Pancreas (tissue), 10 donors: ENCODE data around the gene CDK7. TPM values are rescaled to one million over a fixed set of nuclear protein-coding genes. Genes with fewer than 3 reads are reported as not detected.

Source experiments
- ATAC-seq, 4 donors: fragments of 200-7000 bp; cut with Tn5 transposase; one replicate each; pipeline versions ENCODE4 v1.8.0 to v1.9.1; 2020; ENCODE audit warnings: mild to moderate bottlenecking in 4 of 4, moderate library complexity in 4 of 4
- DNase-seq, 6 donors: peaks; one replicate each; pipeline ENCODE4 v3.0.0-alpha.2; 2020
- FAIRE-seq: peaks from 2 replicates; lab custom pipeline; 2012; peaks lifted over from hg19 to GRCh38; lab: Jason Lieb, UNC
- H3K27ac ChIP-seq, 4 donors: fragments of 200-600 bp; sonication (generic); 1 replicate in 3 of 4; 2 replicates in 1 of 4; pipeline versions ENCODE4 v1.5.0 to v1.8.0; 2020
- H3K27me3 ChIP-seq, 4 donors: fragments of 200-600 bp; one replicate each; pipeline ENCODE4 v1.8.0; 2021
- H3K36me3 ChIP-seq, 3 donors: fragments of 200-600 bp; sonication (generic) in 1 of 3; one replicate each; pipeline versions ENCODE4 v1.5.0 to v1.8.0; 2020 to 2021
- H3K4me1 ChIP-seq, 3 donors: fragments of 200-600 bp; one replicate each; pipeline ENCODE4 v1.8.0; 2021
- H3K4me3 ChIP-seq, 4 donors: fragments of 200-600 bp; sonication (generic) in 2 of 4; one replicate each; pipeline versions ENCODE4 v1.5.0 to v1.8.0; 2020 to 2021
- H3K9me3 ChIP-seq, 4 donors: fragments of 200-600 bp; one replicate each; pipeline ENCODE4 v1.8.0; 2021
- WGBS, 2 donors: extraction: QIAGEN DNeasy Blood & Tissue Kit; methylation state at CpG; one replicate each; pipeline ENCODE4 v1.1.7; 2013; 5-methylcytosine and 5-hydroxymethylcytosine counted together
- intact Hi-C, 3 donors: fragments of 100-400 bp; cut with DNase I; formaldehyde crosslinking; loops; one replicate each; pipeline versions ENCODE4 v1.11.1 to v1.14.2; 2022
- polyA plus RNA-seq, 2 donors: library from polyadenylated mRNA; stranded (reverse); fragments of 200-250 nt; gene quantifications; one replicate each; pipeline ENCODE4 v1.2.3, GENCODE V29; 2013
- total RNA-seq, 6 donors: library from RNA; stranded (reverse); fragmentation: NEBNext Ultra II Directional in 4 of 6; extraction: Animal tissue kit (Norgen Biotek cat#: 25700) in 4 of 6; gene quantifications; one replicate each; pipeline versions ENCODE4 v1.2.1 to v1.2.4, GENCODE V29; 2021 to 2023
- TF ChIP-seq, protein P1 (sequence below), 4 donors: fragments of 200-600 bp; sonication (generic) in 3 of 4; IDR thresholded peaks; one replicate each; pipeline versions ENCODE4 v1.5.0 to v1.8.0; 2021; ENCODE audit warnings: antibody characterized with exemption in 4 of 4
- donor health status: healthy with polysubstance abuse.
- donor health status: DM: no; HTN: no; CAD: no; lungs with moderate emphysema.
- donor health status: DM: no; HTN: no; CAD: no.
- donor health status: control.
- donor health status: control.
- donor health status: Bipolar disorder and iron deficiency.
- donor health status: DM: yes; HTN: yes; CAD: no.
- donor health status: DM: no; HTN: no; CAD: no.
- donor health status: DM: no; HTN: no; CAD: no.
- donor health status: DM: yes; HTN: yes; CAD: no.

The CDK7 gene
- total and polyA plus RNA-seq, 8 donors: 6.2 to 13.6 (median 10.2) TPM

- Histone ChIP-seq H3K36me3 (no peaks in the 10 kb centered on the region), H3K4me1 (no peaks in the 10 kb centered on the region), H3K27ac (no peak overlapping the region), H3K4me3 (no peak overlapping the region), H3K9me3 (no peaks in the 10 kb centered on the region), H3K27me3 (no peaks in the 10 kb centered on the region)
- no peak for DNase-seq
- no peak for FAIRE-seq
- TF ChIP-seq, protein P1, sequence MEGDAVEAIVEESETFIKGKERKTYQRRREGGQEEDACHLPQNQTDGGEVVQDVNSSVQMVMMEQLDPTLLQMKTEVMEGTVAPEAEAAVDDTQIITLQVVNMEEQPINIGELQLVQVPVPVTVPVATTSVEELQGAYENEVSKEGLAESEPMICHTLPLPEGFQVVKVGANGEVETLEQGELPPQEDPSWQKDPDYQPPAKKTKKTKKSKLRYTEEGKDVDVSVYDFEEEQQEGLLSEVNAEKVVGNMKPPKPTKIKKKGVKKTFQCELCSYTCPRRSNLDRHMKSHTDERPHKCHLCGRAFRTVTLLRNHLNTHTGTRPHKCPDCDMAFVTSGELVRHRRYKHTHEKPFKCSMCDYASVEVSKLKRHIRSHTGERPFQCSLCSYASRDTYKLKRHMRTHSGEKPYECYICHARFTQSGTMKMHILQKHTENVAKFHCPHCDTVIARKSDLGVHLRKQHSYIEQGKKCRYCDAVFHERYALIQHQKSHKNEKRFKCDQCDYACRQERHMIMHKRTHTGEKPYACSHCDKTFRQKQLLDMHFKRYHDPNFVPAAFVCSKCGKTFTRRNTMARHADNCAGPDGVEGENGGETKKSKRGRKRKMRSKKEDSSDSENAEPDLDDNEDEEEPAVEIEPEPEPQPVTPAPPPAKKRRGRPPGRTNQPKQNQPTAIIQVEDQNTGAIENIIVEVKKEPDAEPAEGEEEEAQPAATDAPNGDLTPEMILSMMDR (IDR thresholded peaks at IDR 0.05): no peak
- 92 to 100% methylated on average over 1 of the region's 1 CpG for WGBS, 2 donors
- no peak for ATAC-seq
- intact Hi-C loops: no loop called here
Observed at GRCh38 chr5:69326365-69326764, 91.7 kb downstream of the CDK7 start.

Other genes starting within 250 kb of the CDK7 start
- gene SLC30A5, start 140.9 kb upstream of the CDK7 start, total RNA-seq: 10 to 100 TPM; 18.2 to 37.0 (median 25.0) TPM
- gene SLC30A5, start 140.9 kb upstream of the CDK7 start, polyA plus RNA-seq: 10 to 100 TPM; 22.6 to 32.4 TPM
- 1 to 10 TPM; 1.4 to 3.3 (median 3.2) TPM for gene CCNB1, start 67.7 kb upstream of the CDK7 start, total RNA-seq
- 1 to 10 TPM; 1.3 to 2.3 TPM for gene CCNB1, start 67.7 kb upstream of the CDK7 start, polyA plus RNA-seq
- gene CENPH, start 45.3 kb upstream of the CDK7 start, total RNA-seq: 1 to 10 TPM in 3 of 6 donors, under 1 TPM in 3; 0.28 to 1.2 (median 0.99) TPM
- 1 to 10 TPM in 1 of 2 donors, under 1 TPM in 1; 0.95 to 1.4 TPM for gene CENPH, start 45.3 kb upstream of the CDK7 start, polyA plus RNA-seq
- gene CCDC125, start 97.9 kb downstream of the CDK7 start, total RNA-seq: 10 to 100 TPM in 1 of 6 donors, 1 to 10 TPM in 5; 4.2 to 10.9 (median 6.3) TPM
- 1 to 10 TPM; 3.2 to 3.4 TPM for gene CCDC125, start 97.9 kb downstream of the CDK7 start, polyA plus RNA-seq
- 10 to 100 TPM in 4 of 6 donors, 1 to 10 TPM in 2; 8.4 to 16.3 (median 13.0) TPM for gene AK6, start 134.6 kb downstream of the CDK7 start, total RNA-seq
- 10 to 100 TPM; 27.3 to 28.5 TPM for gene AK6, start 134.6 kb downstream of the CDK7 start, polyA plus RNA-seq
- gene TAF9, start 134.6 kb downstream of the CDK7 start, total RNA-seq: 10 to 100 TPM; 15.6 to 28.9 (median 24.0) TPM
- 10 to 100 TPM; 25.2 to 34.8 TPM for gene TAF9, start 134.6 kb downstream of the CDK7 start, polyA plus RNA-seq
- gene RAD17, start 134.9 kb downstream of the CDK7 start, total RNA-seq: 10 to 100 TPM in 5 of 6 donors, 1 to 10 TPM in 1; 8.0 to 15.3 (median 11.3) TPM
- gene RAD17, start 134.9 kb downstream of the CDK7 start, polyA plus RNA-seq: 10 to 100 TPM in 1 of 2 donors, 1 to 10 TPM in 1; 9.5 to 16.8 TPM
- 10 to 100 TPM; 15.5 to 34.7 (median 21.0) TPM for gene MARVELD2, start 180.2 kb downstream of the CDK7 start, total RNA-seq
- 1 to 10 TPM; 4.0 to 5.6 TPM for gene MARVELD2, start 180.2 kb downstream of the CDK7 start, polyA plus RNA-seq